GM12891 (cell line): ENCODE measurements around the gene SRGAP3.
"Not testable (repeated sequence)": the region's sequence is repeated elsewhere in the genome, so short reads cannot be mapped to it uniquely, and the experiment has no call there.

Experiments
- DNase-seq: peaks from one replicate; pipeline ENCODE4 v3.0.0; 2011; ENCODE audit warnings: low spot score; ENCODE audit not compliant: insufficient read length
- FAIRE-seq: peaks from 2 replicates; lab custom pipeline; 2011; peaks lifted over from hg19 to GRCh38; lab: Jason Lieb, UNC
- PAX5 ChIP-seq: IDR thresholded peaks from 2 replicates; pipeline ENCODE4 v1.6.1; 2011; ENCODE audit warnings: low read length, moderate library complexity, mild to moderate bottlenecking; ENCODE audit not compliant: insufficient read depth, severe bottlenecking
- POLR2A ChIP-seq: IDR thresholded peaks from 2 replicates; pipeline ENCODE4 v1.6.1; 2011; ENCODE audit warnings: low read depth, low read length, control low read depth
- POLR2AphosphoS5 ChIP-seq: IDR thresholded peaks from 2 replicates; pipeline ENCODE4 v1.6.1; 2011; ENCODE audit warnings: low read depth, low read length, control low read depth
- POU2F2 ChIP-seq: IDR thresholded peaks from 2 replicates; pipeline ENCODE4 v1.6.1; 2011; ENCODE audit warnings: low read depth, mild to moderate bottlenecking, control low read depth, low read length, moderate library complexity
- SPI1 ChIP-seq: IDR thresholded peaks from 2 replicates; pipeline ENCODE4 v1.6.1; 2011; ENCODE audit warnings: low read depth, low read length, control low read depth
- TAF1 ChIP-seq: IDR thresholded peaks from 2 replicates; pipeline ENCODE4 v1.6.1; 2011; ENCODE audit warnings: low read depth, low read length, control low read depth

SRGAP3 gene

GRCh38 chr3:9091486-9092235 is 157.8 kb downstream of the SRGAP3 start:
- FAIRE-seq: peak; percentile 5
- TF ChIP-seq POLR2AphosphoS5: no peak
- TF ChIP-seq POLR2A: no peak
- TF ChIP-seq PAX5: no peak
- TF ChIP-seq SPI1: no peak
- TF ChIP-seq POU2F2: no peak
- no peak for TF ChIP-seq TAF1
- DNase-seq: no peak

GRCh38 chr3:9088441-9089353 is 160.7 kb downstream of the SRGAP3 start:
- FAIRE-seq: no peak
- DNase-seq: no peak
- TF ChIP-seq TAF1: no peak
- no peak for TF ChIP-seq POU2F2
- TF ChIP-seq POLR2AphosphoS5: no peak
- TF ChIP-seq POLR2A: no peak
- no peak for TF ChIP-seq SPI1
- no peak for TF ChIP-seq PAX5

- DNase-seq (no peak), FAIRE-seq (no peak)
- no peak for TF ChIP-seq TAF1
- no peak for TF ChIP-seq PAX5
- no peak for TF ChIP-seq POLR2A
- no peak for TF ChIP-seq SPI1
- TF ChIP-seq POU2F2: no peak
- no peak for TF ChIP-seq POLR2AphosphoS5
Measured at GRCh38 chr3:9087831-9088413, 161.5 kb downstream of the SRGAP3 start.

GRCh38 chr3:9085428-9085827 is 164.0 kb downstream of the SRGAP3 start:
- DNase-seq, FAIRE-seq: not testable (repeated sequence)

GRCh38 chr3:9081184-9081818 is 168.1 kb downstream of the SRGAP3 start:
- DNase-seq (no peak), FAIRE-seq (no peak)
- TF ChIP-seq PAX5 (no peak), POLR2A (no peak), POU2F2 (no peak), POLR2AphosphoS5 (no peak), SPI1 (peak; percentile 64), TAF1 (no peak)

- TF ChIP-seq TAF1 (no peak), POLR2A (no peak), SPI1 (no peak), POLR2AphosphoS5 (no peak), PAX5 (no peak), POU2F2 (no peak)
- DNase-seq: no peak
- no peak for FAIRE-seq
Measured at GRCh38 chr3:9080163-9080562, 169.3 kb downstream of the SRGAP3 start.

GRCh38 chr3:9079676-9080075 is 169.8 kb downstream of the SRGAP3 start:
- FAIRE-seq (no peak), DNase-seq (no peak)
- TF ChIP-seq SPI1: no peak
- TF ChIP-seq PAX5: no peak
- TF ChIP-seq POU2F2: no peak
- TF ChIP-seq POLR2A: no peak
- TF ChIP-seq POLR2AphosphoS5: no peak
- TF ChIP-seq TAF1: no peak

- DNase-seq (no peak), FAIRE-seq (no peak)
- TF ChIP-seq POU2F2: no peak
Measured at GRCh38 chr3:9078561-9079240, 170.7 kb downstream of the SRGAP3 start.

GRCh38 chr3:9077029-9077428 is 172.4 kb downstream of the SRGAP3 start:
- no peak for DNase-seq
- no peak for FAIRE-seq
- TF ChIP-seq SPI1: no peak
- TF ChIP-seq POLR2A: no peak
- TF ChIP-seq POLR2AphosphoS5: no peak
- no peak for TF ChIP-seq PAX5
- no peak for TF ChIP-seq TAF1
- no peak for TF ChIP-seq POU2F2
